H1 (cell line): Measurements from ENCODE around the gene OLIG2. TPM values are rescaled to one million over a fixed set of nuclear protein-coding genes. Genes with fewer than 3 reads are reported as not detected.

Experiments
- CTCF ChIA-PET: fragments of 300-600 bp; sonication (Branson Sonifier 250); formaldehyde crosslinking; loops from one replicate; lab custom pipeline; 2021; ENCODE audit not compliant: partially characterized antibody; lab: Charles Lee
- POLR2A ChIA-PET: fragments of 300-600 bp; sonication (Branson Sonifier 250); formaldehyde crosslinking; loops from one replicate; lab custom pipeline; 2021; ENCODE audit warnings: inconsistent platforms; ENCODE audit not compliant: partially characterized antibody; lab: Charles Lee
- DNase-seq, 2 experiments: peaks; one replicate each; pipeline versions ENCODE4 v3.0.0 to v3.0.0-alpha.2; 2010 to 2022; ENCODE audit warnings: low spot score in 2 of 2, low read depth in 1 of 2, mixed read lengths in 1 of 2
- FAIRE-seq: peaks from 2 replicates; lab custom pipeline; 2011; peaks lifted over from hg19 to GRCh38; lab: Jason Lieb, UNC
- H2AFZ ChIP-seq: 2 replicates; pipeline ENCODE4 v1.8.1; 2012; ENCODE audit warnings: low read length, inconsistent platforms
- H2AK5ac ChIP-seq: 2 replicates; pipeline ENCODE4 v1.6.1; 2013; ENCODE audit warnings: low read depth, low read length
- H2BK120ac ChIP-seq: replicated peaks from 2 replicates; pipeline ENCODE3; 2013; ENCODE audit warnings: low read depth, low read length, inconsistent platforms
- H2BK12ac ChIP-seq: 2 replicates; pipeline ENCODE4 v1.6.1; 2013; ENCODE audit warnings: low read depth, low read length
- H2BK15ac ChIP-seq: 2 replicates; pipeline ENCODE4 v1.6.1; 2013; ENCODE audit warnings: low read length
- H2BK20ac ChIP-seq: 2 replicates; pipeline ENCODE4 v1.6.1; 2013; ENCODE audit warnings: low read length
- H2BK5ac ChIP-seq: 2 replicates; pipeline ENCODE4 v1.6.1; 2013; ENCODE audit warnings: low read depth, low read length
- H3K14ac ChIP-seq: 2 replicates; pipeline ENCODE4 v1.6.1; 2013; ENCODE audit warnings: inconsistent platforms; ENCODE audit not compliant: insufficient read length
- H3K18ac ChIP-seq: 2 replicates; pipeline ENCODE4 v1.6.1; 2013; ENCODE audit warnings: low read length; ENCODE audit errors: extremely low read depth
- H3K23ac ChIP-seq: 2 replicates; pipeline ENCODE4 v1.6.1; 2013; ENCODE audit warnings: inconsistent platforms; ENCODE audit not compliant: insufficient read length
- H3K23me2 ChIP-seq: 2 replicates; pipeline ENCODE4 v1.6.1; 2013; ENCODE audit warnings: low read depth, low read length
- H3K27ac ChIP-seq: 2 replicates; pipeline ENCODE4 v1.6.1; 2011; ENCODE audit warnings: low read depth, low read length, inconsistent platforms
- H3K27me3 ChIP-seq, 4 experiments: replicated peaks in 1 of 4; 1 replicate in 1 of 4; 2 replicates in 3 of 4; pipeline versions ENCODE4 v1.6.1 to v1.8.1; 2011 to 2013; ENCODE audit warnings: low read length in 3 of 4, mild to moderate bottlenecking in 3 of 4, inconsistent platforms in 2 of 4, mixed read lengths in 2 of 4, moderate library complexity in 1 of 4; ENCODE audit not compliant: control insufficient read depth in 3 of 4, insufficient read depth in 3 of 4; ENCODE audit errors: extremely low read depth in 1 of 4
- H3K36me3 ChIP-seq, 4 experiments: 2 replicates each; pipeline versions ENCODE4 v1.6.1 to v1.8.1; 2011 to 2013; ENCODE audit warnings: mild to moderate bottlenecking in 4 of 4, low read length in 3 of 4, moderate library complexity in 2 of 4, control low read depth in 1 of 4, inconsistent platforms in 1 of 4; ENCODE audit not compliant: insufficient read depth in 4 of 4, control insufficient read depth in 2 of 4
- H3K4ac ChIP-seq: replicated peaks from 2 replicates; pipeline ENCODE3; 2013; ENCODE audit warnings: low read length, low read depth, mixed read lengths, inconsistent platforms; ENCODE audit not compliant: insufficient read length
- H3K4me1 ChIP-seq, 4 experiments: replicated peaks in 1 of 4; 1 replicate in 1 of 4; 2 replicates in 3 of 4; pipeline versions ENCODE4 v1.6.1 to v1.8.1; 2011 to 2013; ENCODE audit warnings: low read length in 3 of 4, inconsistent platforms in 2 of 4, mixed read lengths in 1 of 4; ENCODE audit not compliant: insufficient read depth in 4 of 4, control insufficient read depth in 3 of 4
- H3K4me2 ChIP-seq, 2 experiments: 2 replicates each; pipeline versions ENCODE4 v1.6.1 to v1.8.1; 2011 to 2013; ENCODE audit warnings: low read depth in 2 of 2, low read length in 2 of 2, control low read depth in 1 of 2, inconsistent platforms in 1 of 2, mild to moderate bottlenecking in 1 of 2; ENCODE audit not compliant: insufficient read depth in 1 of 2
- H3K4me3 ChIP-seq, 4 experiments: fragments of 200-600, 300-600 bp in 1 of 4; sonication (generic), shearing (Covaris generic), sonication (Bioruptor Twin) in 1 of 4; 2 replicates each; pipeline versions ENCODE4 v1.5.1 to v1.8.1; 2011 to 2016; ENCODE audit warnings: low read length in 4 of 4, low read depth in 3 of 4, control low read depth in 2 of 4, inconsistent platforms in 2 of 4, mild to moderate bottlenecking in 2 of 4, mixed read lengths in 1 of 4, moderate library complexity in 1 of 4; ENCODE audit not compliant: insufficient read depth in 2 of 4; ENCODE audit errors: extremely low read depth in 1 of 4
- H3K56ac ChIP-seq: replicated peaks from 2 replicates; pipeline ENCODE3; 2013; ENCODE audit warnings: low read depth, mild to moderate bottlenecking, mixed read lengths, low read length, inconsistent platforms; ENCODE audit not compliant: insufficient read length
- H3K79me1 ChIP-seq: 2 replicates; pipeline ENCODE4 v1.6.1; 2013; ENCODE audit warnings: low read depth, low read length, control low read depth
- H3K79me2 ChIP-seq, 2 experiments: 2 replicates each; pipeline versions ENCODE4 v1.6.1 to v1.8.1; 2012 to 2013; ENCODE audit warnings: low read length in 2 of 2, mild to moderate bottlenecking in 2 of 2, inconsistent platforms in 1 of 2; ENCODE audit not compliant: insufficient read depth in 2 of 2, control insufficient read depth in 1 of 2
- H3K9ac ChIP-seq, 4 experiments: replicated peaks in 1 of 4; 1 replicate in 1 of 4; 2 replicates in 3 of 4; pipeline versions ENCODE4 v1.6.1 to v1.8.1; 2011 to 2013; ENCODE audit warnings: low read depth in 3 of 4, low read length in 3 of 4, control low read depth in 2 of 4, mild to moderate bottlenecking in 2 of 4, moderate library complexity in 2 of 4, inconsistent platforms in 1 of 4; ENCODE audit errors: extremely low read depth in 1 of 4
- H3K9me3 ChIP-seq, 2 experiments: 2 replicates each; pipeline versions ENCODE4 v1.6.1 to v1.8.1; 2012 to 2013; ENCODE audit warnings: mild to moderate bottlenecking in 2 of 2, moderate library complexity in 2 of 2, control low read depth in 1 of 2, inconsistent platforms in 1 of 2, low read depth in 1 of 2, low read length in 1 of 2, mixed read lengths in 1 of 2; ENCODE audit not compliant: insufficient read depth in 2 of 2
- H4K20me1 ChIP-seq, 2 experiments: replicated peaks in 1 of 2; 2 replicates each; pipeline versions ENCODE3 to v1.8.1; 2011 to 2013; ENCODE audit warnings: inconsistent platforms in 2 of 2, low read length in 2 of 2, mild to moderate bottlenecking in 1 of 2; ENCODE audit not compliant: insufficient read depth in 2 of 2, control insufficient read depth in 1 of 2
- H4K5ac ChIP-seq: 2 replicates; pipeline ENCODE4 v1.6.1; 2013; ENCODE audit warnings: low read length, low read depth, mixed read lengths, inconsistent platforms; ENCODE audit not compliant: insufficient read length
- H4K8ac ChIP-seq: 2 replicates; pipeline ENCODE4 v1.8.0; 2013; ENCODE audit warnings: mild to moderate bottlenecking, moderate library complexity, low read length, inconsistent platforms; ENCODE audit not compliant: insufficient read depth; ENCODE audit errors: extremely low read depth
- H4K91ac ChIP-seq: replicated peaks from 2 replicates; pipeline ENCODE3; 2013; ENCODE audit warnings: low read length, mixed read lengths, inconsistent platforms; ENCODE audit not compliant: insufficient read length
- ASH2L ChIP-seq: fragments of 200-600, 300-600 bp; sonication (generic); IDR thresholded peaks from one replicate; pipeline ENCODE4 v1.7.1; 2017; ENCODE audit warnings: low read length
- EGR1 ChIP-seq: IDR thresholded peaks from 2 replicates; pipeline ENCODE4 v1.6.1; 2011; ENCODE audit warnings: low read depth, low read length, borderline replicate concordance
- EZH2 ChIP-seq: fragments of 200-600 bp; sonication (generic); IDR thresholded peaks from 2 replicates; pipeline ENCODE4 v1.7.1; 2012; ENCODE audit warnings: low read depth, mild to moderate bottlenecking, moderate library complexity, low read length, inconsistent platforms; ENCODE audit not compliant: severe bottlenecking
- NRF1 ChIP-seq: IDR thresholded peaks from 2 replicates; pipeline ENCODE4 v1.6.1; 2011; ENCODE audit warnings: mild to moderate bottlenecking, low read depth, low read length, improper control_type of control experiment
- POU5F1 ChIP-seq: IDR thresholded peaks from 2 replicates; pipeline ENCODE4 v1.6.1; 2011; ENCODE audit warnings: low read depth, mild to moderate bottlenecking, low read length, moderate library complexity
- RNF2 ChIP-seq: fragments of 200-900, 300-1000 bp; sonication (generic); IDR thresholded peaks from 2 replicates; pipeline ENCODE4 v1.7.1; 2016; ENCODE audit warnings: borderline replicate concordance, low read depth, mild to moderate bottlenecking, antibody characterized with exemption, low read length; ENCODE audit not compliant: poor library complexity, severe bottlenecking; ENCODE audit errors: missing control alignments
- RXRA ChIP-seq: IDR thresholded peaks from 2 replicates; pipeline ENCODE4 v1.6.1; 2011; ENCODE audit warnings: low read depth, mild to moderate bottlenecking, low read length, moderate library complexity; ENCODE audit not compliant: insufficient read depth
- SUZ12 ChIP-seq: fragments of 200-600 bp; sonication (generic); IDR thresholded peaks from 2 replicates; pipeline ENCODE4 v1.6.1; 2012; ENCODE audit warnings: mild to moderate bottlenecking, inconsistent platforms, low read length, moderate library complexity, mixed read lengths
- TAF1 ChIP-seq: IDR thresholded peaks from 2 replicates; pipeline ENCODE4 v1.6.1; 2011; ENCODE audit warnings: mild to moderate bottlenecking, low read depth, low read length
- WGBS, 2 experiments: shearing (Covaris generic) in 1 of 2; methylation state at CpG; one replicate each; pipeline versions ENCODE4 v1.1.6 to v1.1.7; 2013 to 2015; ENCODE audit warnings: low lambda C conversion rate in 2 of 2, mixed read lengths in 2 of 2, inconsistent platforms in 1 of 2, low coverage in 1 of 2, missing lambda C conversion rate in 1 of 2; ENCODE audit not compliant: insufficient replicate concordance in 2 of 2, insufficient coverage in 1 of 2, insufficient read length in 1 of 2; ENCODE audit errors: extremely low coverage in 1 of 2, missing lambda C conversion rate in 1 of 2; 5-methylcytosine and 5-hydroxymethylcytosine counted together
- polyA plus RNA-seq, 7 experiments: library from polyadenylated mRNA; depleted of rRNA in 3 of 7; stranded (reverse) in 5 of 7; unstranded in 2 of 7; fragments of >200 nt in 5 of 7; fragments of 200-250 nt in 2 of 7; gene quantifications; 1 replicate in 5 of 7; 2 replicates in 1 of 7; 4 replicates in 1 of 7; pipeline versions ENCODE4 v1.2.1 to v1.2.3, GENCODE V29; 2011 to 2013; ENCODE audit warnings: missing spikeins in 2 of 7, mixed read lengths in 2 of 7
- total RNA-seq: library from RNA; stranded (reverse); fragmentation: NEBNext Ultra II Directional; extraction: Animal tissue kit (Norgen Biotek cat#: 25700); gene quantifications from 2 replicates; pipeline ENCODE4 v1.2.1, GENCODE V29; 2021

OLIG2 gene
- total and polyA plus RNA-seq, 2 of the 8 experiments (the other 6 are each of a cell fraction or from before 2014, with no cell fraction given): 0.79 TPM; not detected in 1

DNA sequence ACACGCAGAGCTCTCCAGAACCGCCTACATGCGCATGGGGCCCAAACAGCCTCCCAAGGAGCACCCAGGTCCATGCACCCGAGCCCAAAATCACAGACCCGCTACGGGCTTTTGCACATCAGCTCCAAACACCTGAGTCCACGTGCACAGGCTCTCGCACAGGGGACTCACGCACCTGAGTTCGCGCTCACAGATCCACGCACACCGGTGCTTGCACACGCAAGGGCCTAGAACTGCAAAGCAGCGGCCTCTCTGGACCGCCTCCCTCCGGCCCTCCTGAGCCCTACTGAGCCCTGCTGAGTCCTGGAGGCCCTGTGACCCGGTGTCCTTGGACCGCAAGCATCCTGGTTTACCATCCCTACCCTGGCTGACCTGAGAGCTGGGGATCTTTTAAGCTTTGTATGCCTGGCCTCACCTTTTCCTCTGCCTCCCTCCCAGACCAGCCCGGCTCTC lies 8.3 kb downstream of the OLIG2 start:
- H2BK120ac ChIP-seq: no peak overlapping the region
- TF ChIP-seq RNF2 (no peak), ASH2L (no peak), POU5F1 (no peak), RXRA (no peak), TAF1 (no peak), EZH2 (peak; percentile 92), EGR1 (no peak), SUZ12 (peak; percentile 84; the same call in 1 of the 2 replicates), NRF1 (no peak)
- peak overlapping the region; percentile 20 to 65 for H3K4me2 ChIP-seq
- H3K23me2 ChIP-seq: no peaks in the 10 kb centered on the region; the same call in 1 of the 2 replicates
- H4K91ac ChIP-seq: no peak overlapping the region
- WGBS, 2 experiments: 36% methylated on average over 15 of the region's 20 CpGs; no CpG with 5 or more reads in 1 of the 2 experiments
- no peaks in the 10 kb centered on the region for H3K9me3 ChIP-seq
- no peaks in the 10 kb centered on the region for H3K79me1 ChIP-seq
- 0 out of 2 replicates have a peak overlapping the region, but pooled peaks have one; percentile 38 for H3K18ac ChIP-seq
- H4K5ac ChIP-seq: no peak overlapping the region
- no peak overlapping the region for H3K9ac ChIP-seq
- H3K4me3 ChIP-seq: peak overlapping the region in 1 of 4 experiments; percentile 48; a peak in 2 of 8 replicates
- ChIA-PET POLR2A (interaction anchor here (0.8 to 1.5 kb wide), 5 partner anchors 8 to 328 kb away, joined by 3 to 5 read pairs (median 3); partner anchors contain the start of gene OLIG2), CTCF (interaction anchor here (0.8 to 2.2 kb wide), 9 partner anchors 8 to 163 kb away, joined by 3 to 7 read pairs (median 3); partner anchors contain the start of gene OLIG2)
- peak in 1 of 2 experiments; percentile 49 for DNase-seq
- no peaks in the 10 kb centered on the region for H3K79me2 ChIP-seq
- H3K36me3 ChIP-seq: no peaks in the 10 kb centered on the region
- H2AFZ ChIP-seq: no peak overlapping the region
- H3K14ac ChIP-seq: no peak overlapping the region
- H4K8ac ChIP-seq: no peak overlapping the region; the same call in 1 of the 2 replicates
- 0 out of 2 replicates have a peak overlapping the region, but pooled peaks have one; percentile 55 for H2BK12ac ChIP-seq
- H2BK15ac ChIP-seq: no peak overlapping the region
- peaks cover 3 to 34% (median 23%) of the 10 kb centered on the region in 4 experiments for H3K4me1 ChIP-seq
- H2BK5ac ChIP-seq: no peak overlapping the region
- no peak overlapping the region for H2AK5ac ChIP-seq
- H3K4ac ChIP-seq: no peak overlapping the region
- H2BK20ac ChIP-seq: no peak overlapping the region
- peaks cover 66 to 83% (median 70%) of the 10 kb centered on the region in 4 experiments for H3K27me3 ChIP-seq
- H3K56ac ChIP-seq: no peak overlapping the region
- H3K27ac ChIP-seq: no peak overlapping the region
- H4K20me1 ChIP-seq: peaks cover 9 to 18% of the 10 kb centered on the region in 2 experiments
- H3K23ac ChIP-seq: no peak overlapping the region
- no peak for FAIRE-seq
